Measurements from ENCODE around the gene PARD6B.
"Not testable (repeated sequence)": the region's sequence is repeated elsewhere in the genome, so short reads cannot be mapped to it uniquely, and the experiment has no call there.

Gene PARD6B

DNA sequence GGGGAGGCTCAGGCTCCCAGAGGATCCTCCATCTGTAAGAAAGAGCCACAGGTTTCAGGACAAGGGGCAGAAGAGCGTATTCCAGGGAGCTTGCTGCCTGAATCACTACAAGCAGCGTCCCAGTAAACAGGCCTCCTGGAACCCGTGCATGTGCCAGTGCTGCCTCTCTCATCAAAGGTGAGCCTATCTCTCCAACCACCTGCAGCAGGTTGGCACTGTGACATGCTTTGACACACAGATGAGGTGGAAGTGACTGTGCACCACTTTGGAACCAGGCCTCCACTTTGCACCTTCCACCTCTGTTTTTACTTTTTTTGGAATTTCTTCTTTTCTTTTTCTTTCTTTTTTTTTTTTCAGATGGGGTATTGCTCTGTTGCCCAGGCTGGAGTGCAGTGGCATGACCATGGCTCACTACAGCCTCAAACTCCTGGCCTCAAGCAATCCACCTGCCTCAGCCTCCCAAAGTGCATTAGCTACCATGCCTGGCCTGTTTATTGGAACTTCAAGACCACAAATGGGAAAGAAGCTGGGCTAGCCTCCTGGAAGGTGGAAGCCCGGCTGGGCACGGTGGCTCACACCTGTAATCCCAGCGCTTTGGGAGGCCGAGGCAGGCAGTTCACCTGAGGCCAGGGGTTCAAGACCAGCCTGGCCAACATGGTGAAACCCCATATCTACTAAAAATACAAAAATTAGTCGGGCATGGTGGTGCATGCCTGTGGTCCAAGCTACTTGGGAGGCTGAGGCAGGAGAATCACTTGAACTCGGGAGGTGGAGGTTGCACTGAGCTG, 27.5 kb upstream of the PARD6B start:
- not testable (repeated sequence) for DNase-seq (ENCODE audit: low spot score)

- DNase-seq (ENCODE audit: low spot score): no peak
Measured at GRCh38 chr20:50704514-50704913, 26.9 kb upstream of the PARD6B start.

DNA sequence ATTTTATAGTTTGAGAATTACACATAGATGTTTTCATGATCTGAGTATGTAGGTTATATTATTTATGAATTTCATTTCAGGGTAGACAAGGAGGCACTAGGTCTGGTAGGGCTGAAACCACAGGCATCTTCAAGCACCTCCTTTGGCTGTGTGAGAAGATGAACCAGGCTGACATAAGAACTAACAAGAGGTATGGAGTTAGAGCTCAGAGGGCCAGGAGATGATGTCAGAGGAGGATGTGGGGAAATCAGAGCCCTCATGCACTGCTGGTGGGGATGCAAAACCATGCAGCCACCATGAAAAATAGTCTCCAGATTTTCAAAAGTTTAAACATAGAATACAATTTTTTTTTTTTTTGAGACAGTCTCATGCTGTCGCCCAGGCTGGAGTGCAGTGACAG, 26.4 kb upstream of the PARD6B start:
- DNase-seq (ENCODE audit: low spot score): no peak

DNA sequence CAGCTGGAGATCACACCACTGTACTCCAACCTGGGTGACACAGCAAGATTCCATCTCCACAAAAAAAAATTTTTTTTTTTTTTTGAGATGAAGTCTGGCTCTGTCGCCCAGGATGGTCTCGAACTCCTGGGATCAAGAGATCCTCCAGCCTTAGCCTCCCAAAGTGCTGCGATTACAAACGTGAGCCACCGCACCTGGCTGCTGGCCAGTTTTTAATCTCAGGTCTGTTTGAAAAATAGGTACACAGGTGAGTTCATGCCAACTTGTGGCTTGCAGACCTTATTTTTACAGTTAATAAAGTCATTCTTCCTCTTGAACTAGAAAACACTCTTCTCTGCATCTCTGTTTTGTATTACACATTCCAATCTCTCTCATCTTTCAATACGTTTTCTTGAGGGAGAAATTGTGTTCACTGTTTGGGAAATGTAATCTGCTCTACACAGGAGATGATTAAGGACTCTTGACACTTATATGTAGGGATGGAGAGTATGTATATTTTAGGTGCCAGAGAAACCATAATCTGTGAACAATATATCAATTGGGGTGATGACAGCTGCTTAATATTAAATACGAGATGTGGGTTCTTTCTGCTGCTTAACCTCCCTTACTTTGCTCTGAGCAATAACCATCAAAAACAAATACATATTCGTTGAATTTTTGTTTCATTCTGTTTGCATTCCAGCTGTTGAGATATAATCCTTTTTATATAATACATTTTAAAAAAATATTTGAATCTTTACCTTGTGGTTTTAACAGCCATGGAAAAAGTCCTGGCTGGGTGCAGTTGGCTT, 22.3 kb upstream of the PARD6B start:
- no peak for DNase-seq (ENCODE audit: low spot score)

DNA sequence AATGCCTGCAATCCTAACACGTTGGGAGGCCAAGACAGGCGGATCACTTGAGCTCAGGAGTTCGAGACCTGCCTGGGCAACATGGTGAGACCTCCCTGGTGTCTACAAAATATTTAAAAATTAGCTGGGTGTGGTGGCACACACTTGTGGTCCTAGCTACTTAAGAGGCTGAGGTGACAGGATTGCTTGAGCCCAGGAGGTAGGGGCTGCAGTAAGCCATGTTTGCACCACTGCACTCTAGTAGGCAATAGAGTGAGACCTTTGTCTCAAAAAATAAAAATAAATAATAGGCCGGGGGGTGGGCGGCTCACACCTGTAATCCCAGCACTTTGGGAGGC, 21.8 kb upstream of the PARD6B start:
- DNase-seq (ENCODE audit: low spot score): no peak

- DNase-seq (ENCODE audit: low spot score): no peak
Measured at GRCh38 chr20:50710492-50711063, 20.8 kb upstream of the PARD6B start.

- DNase-seq (ENCODE audit: low spot score): no peak
Measured at GRCh38 chr20:50711113-50711825, 20.1 kb upstream of the PARD6B start.

DNA sequence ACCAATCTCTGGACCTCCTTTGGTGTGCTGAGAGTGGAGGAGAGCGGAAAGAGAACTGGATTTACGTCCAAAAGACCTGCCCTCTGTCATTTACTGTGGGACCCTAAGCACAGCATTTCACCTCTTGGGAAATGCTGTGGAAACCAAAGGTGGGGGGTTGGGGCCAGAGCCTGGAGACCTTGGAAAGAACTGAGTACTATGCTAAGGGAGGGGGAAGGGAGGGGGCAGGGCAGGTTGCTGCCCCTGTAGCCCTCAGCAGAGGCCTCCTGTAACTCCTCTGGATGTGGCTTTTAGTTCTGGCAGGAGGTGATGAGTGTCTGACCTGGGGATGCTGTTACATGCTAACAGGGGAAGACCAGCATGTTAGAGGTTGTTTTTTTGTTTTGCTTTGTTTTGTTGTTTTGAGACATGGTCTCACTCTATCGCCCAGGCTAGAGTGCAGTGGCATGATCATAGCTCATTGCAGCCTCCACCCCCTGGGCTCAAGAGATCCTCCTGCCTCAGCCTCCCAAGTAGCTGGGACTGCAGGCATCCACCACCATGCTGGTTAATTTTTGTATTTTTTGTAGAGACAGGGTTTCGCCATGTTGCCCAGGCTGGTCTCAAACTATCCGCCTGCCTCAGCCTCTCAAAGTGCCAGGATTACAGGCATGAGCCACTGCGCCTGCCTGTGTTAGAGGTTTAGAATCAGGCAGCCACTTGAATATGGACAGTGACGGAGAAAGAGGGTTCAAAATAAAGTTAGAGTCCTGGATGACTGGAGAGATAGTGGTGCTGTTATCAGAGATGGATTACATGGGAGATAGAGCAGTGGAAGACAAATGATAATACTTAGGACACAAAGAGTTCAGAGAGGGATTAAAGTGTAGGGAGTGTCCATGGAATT, 18.4 kb upstream of the PARD6B start:
- DNase-seq (ENCODE audit: low spot score): no peak

DNA sequence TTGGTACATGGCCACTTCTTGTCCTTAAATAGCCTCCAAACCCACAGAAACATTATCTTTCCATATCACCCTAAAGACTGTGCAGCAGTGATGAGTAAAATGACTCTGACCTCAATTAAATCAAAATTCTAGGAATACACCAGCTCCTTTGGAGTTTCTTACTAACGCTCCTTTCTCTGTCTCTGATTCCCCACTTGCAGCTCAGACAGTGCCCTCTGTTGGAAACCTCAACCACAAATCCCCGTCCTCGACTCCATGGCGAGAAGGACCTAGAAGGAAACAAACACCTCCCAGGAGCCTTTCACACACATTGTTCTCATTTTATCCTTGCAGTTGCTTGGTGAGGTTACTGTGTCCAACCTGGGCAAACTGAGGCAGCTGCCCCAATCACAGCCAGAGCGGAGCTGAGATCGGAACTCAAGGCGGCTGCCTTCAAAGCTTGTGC, 17.7 kb upstream of the PARD6B start:
- DNase-seq (ENCODE audit: low spot score): no peak

DNA sequence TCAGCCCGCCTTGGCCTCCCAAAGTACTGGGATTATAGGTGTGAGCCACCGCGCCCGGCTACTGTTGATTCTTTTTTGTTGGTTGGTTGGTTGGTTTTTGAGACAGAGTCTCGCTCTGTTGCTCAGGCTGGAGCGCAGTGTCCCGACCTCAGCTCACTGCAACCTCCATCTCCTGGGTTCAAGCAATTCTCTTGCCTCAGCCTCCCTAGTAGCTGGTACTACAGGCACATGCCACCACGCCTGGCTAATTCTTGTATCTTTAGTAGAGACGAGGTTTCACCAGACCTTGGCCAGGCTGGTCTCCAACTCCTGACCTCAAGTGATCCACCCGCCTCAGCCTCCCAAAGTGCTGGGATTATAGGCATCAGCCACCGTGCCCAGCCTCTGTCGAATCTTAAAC, 17.0 kb upstream of the PARD6B start:
- not testable (repeated sequence) for DNase-seq (ENCODE audit: low spot score)

- no peak for DNase-seq (ENCODE audit: low spot score)
Measured at GRCh38 chr20:50715694-50716093, 15.7 kb upstream of the PARD6B start.

- DNase-seq (ENCODE audit: low spot score): no peak
Measured at GRCh38 chr20:50716518-50716917, 14.9 kb upstream of the PARD6B start.

GRCh38 chr20:50717312-50717711, 14.1 kb upstream of the PARD6B start:
- no peak for DNase-seq (ENCODE audit: low spot score)

DNA sequence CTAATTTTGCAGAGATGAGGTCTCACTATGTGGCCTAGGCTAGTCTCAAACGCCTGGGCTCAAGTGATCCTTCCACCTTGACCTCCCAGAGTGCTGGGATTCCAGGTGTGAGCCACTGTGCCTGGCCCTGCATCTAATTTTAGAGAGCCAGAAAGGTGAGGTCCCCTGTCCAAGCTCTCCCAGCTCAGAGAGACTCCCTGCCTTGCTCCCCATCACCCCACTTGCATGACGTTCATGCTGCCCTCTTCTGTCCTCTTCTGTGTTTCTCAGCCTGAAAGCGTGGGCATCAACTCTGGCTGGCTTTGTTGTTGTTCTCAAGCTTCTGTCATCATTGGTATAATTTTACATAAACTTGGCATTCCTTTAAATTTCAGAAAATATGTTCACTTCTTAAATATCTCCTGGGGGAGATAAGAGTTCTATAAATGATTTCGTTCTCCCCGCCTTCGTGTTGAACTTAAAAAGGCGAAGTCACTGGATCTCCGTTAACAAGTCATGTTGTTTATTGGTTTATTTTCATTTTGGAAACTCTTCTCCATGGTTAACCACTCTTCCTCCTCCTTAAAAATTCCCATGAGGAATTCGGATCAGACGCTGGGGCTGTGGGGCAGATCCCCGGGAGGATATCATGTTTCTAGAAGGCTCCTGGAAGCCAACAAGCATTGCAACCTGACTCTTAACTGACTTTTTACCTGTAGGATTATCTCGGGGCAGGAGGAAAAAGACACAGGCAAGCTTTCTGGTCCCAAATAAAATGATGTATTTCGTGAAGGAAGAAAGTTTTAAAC, 13.2 kb upstream of the PARD6B start:
- no peak for DNase-seq (ENCODE audit: low spot score)

DNA sequence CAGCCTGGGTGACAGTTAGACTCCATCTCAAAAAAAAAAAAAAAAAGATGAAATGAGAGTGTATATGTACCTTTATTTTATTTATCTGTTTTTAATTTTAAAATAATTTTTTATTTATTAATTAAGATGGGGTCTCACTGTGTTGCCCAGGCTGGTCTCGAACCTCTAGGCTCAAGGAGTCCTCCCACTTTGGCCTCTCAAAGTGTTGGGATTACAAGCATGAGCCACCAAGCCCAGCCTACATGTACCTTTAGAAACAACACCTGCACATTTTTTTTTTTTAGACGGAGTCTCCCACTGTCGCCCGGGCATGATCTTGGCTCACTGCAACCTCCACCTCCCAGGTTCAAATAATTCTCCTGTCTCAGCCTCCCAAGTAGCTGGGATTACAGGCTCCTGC, 12.1 kb upstream of the PARD6B start:
- DNase-seq (ENCODE audit: low spot score): no peak

DNA sequence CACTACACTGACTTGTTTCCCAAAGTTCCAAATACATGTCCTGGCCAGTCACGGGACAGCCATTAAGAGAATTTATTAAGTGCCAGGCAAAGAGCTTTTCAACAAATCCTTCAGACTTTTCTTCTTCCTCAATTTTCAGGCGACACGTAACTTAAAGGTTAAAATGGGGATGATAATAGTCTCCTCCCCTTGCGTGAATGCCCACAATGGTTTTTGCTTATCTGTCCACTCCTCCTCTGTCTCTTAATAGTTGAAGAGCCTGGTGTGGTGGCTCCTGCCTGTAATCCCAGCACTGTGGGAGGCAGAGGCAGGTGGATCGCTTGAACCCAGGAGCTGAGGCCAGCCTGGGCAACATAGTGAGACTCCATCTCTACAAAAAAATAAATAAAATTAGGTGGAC, 11.4 kb upstream of the PARD6B start:
- no peak for DNase-seq (ENCODE audit: low spot score)

- no peak for DNase-seq (ENCODE audit: low spot score)
Measured at GRCh38 chr20:50720582-50720981, 10.8 kb upstream of the PARD6B start.

GRCh38 chr20:50721881-50722281, 9.5 kb upstream of the PARD6B start:
- no peak for DNase-seq (ENCODE audit: low spot score)

DNA sequence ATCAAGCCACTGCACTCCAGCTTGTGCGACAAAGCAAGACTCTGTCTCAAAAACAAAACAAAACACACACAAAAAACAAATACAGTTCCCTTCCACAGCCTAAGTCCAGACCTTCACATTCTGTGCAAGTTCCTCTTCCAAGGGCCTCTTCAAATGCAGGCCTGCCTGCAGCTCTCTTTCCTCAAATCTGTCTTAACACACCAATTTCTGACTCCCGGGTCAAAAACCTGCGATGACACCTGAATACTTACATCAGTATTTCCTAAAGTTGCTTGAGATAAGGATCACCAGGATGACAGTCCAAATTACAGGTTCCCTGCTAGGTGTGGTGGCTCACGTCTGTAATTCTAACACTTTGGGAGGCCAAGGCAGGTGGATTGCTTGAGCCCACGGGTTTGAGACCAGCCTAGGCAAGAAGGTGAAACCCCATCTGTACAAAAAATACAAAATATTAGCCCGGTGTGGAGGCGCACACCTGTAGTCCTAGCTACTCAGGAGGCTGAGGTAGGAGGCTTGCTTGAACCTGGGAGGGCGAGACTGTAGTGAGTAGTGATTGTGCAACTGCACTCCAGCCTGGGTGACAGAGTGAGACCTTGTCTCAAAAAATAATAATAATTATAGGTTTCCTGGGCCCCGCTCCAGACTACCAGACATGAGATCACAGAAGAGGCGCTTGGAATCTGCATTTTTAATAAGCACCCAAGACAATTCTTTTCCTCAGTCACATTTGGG, 8.8 kb upstream of the PARD6B start:
- DNase-seq (ENCODE audit: low spot score): no peak

GRCh38 chr20:50723672-50724071, 7.7 kb upstream of the PARD6B start:
- DNase-seq (ENCODE audit: low spot score): no peak
